Erythroblast (primary cell): ENCODE measurements around the gene DPYSL4.

Experiments
- DNase-seq, 2 experiments: peaks; one replicate each; lab custom pipeline; 2025; lab: John Stamatoyannopoulos, UW
- GATA1 ChIP-seq: IDR thresholded peaks from 2 replicates; pipeline ENCODE4 v1.6.1; 2011; ENCODE audit warnings: low read depth, mild to moderate bottlenecking, control low read depth, low read length, moderate library complexity
- POLR2A ChIP-seq: IDR thresholded peaks from 2 replicates; pipeline ENCODE4 v1.6.1; 2011; ENCODE audit warnings: mild to moderate bottlenecking, low read length

DPYSL4 gene

DNA sequence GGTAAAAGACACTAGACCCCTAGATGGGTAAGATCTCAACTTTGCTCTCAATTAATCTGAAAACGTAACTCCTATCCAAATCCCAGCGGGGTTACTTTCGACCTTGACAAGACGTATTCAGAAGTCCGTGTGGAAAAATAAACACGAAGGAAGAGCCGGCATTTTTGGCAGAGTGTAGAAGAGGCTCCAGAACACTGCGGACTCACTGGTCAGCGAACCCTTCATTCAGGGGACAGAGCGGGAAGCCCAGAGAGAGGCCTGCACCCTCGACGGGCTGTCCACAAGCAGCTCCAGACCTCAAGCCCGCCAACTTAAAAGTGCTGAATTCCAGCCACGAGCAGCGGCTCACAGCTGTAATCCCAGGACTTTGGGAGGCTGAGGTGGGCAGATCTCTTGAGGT is 54.7 kb downstream of the DPYSL4 start:
- TF ChIP-seq GATA1 (no peak), POLR2A (no peak)
- DNase-seq, result no peak

- TF ChIP-seq POLR2A (no peak), GATA1 (no peak)
- no peak for DNase-seq
Observed at GRCh38 chr10:132242103-132242840, 55.5 kb downstream of the DPYSL4 start.

- TF ChIP-seq GATA1 (no peak), POLR2A (no peak)
- no peak for DNase-seq
Observed at GRCh38 chr10:132243141-132243540, 56.4 kb downstream of the DPYSL4 start.

DNA sequence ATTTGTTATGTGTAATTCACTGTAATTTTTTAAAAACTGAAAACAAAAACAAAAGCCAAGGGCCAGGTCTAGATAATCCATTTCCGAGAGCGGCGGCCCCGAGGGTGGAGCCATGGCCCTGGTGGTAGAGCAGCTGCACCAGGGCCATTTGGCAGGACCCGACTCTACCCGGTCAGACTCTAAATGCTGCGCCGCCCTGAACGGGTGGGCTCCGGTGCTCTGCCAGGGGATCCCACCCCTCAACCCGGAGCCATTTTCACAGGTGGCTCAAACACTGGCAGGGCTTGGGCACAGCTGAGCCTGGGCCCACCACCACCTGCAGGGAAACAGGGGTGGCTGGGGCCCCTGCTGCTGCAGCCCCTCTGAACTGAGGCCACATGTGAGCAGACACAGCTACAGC is 56.9 kb downstream of the DPYSL4 start:
- TF ChIP-seq GATA1, result no peak
- TF ChIP-seq POLR2A, result no peak
- DNase-seq, result no peak

GRCh38 chr10:132245056-132245455 is 58.3 kb downstream of the DPYSL4 start:
- no peak for DNase-seq
- TF ChIP-seq GATA1, result no peak
- no peak for TF ChIP-seq POLR2A

DNA sequence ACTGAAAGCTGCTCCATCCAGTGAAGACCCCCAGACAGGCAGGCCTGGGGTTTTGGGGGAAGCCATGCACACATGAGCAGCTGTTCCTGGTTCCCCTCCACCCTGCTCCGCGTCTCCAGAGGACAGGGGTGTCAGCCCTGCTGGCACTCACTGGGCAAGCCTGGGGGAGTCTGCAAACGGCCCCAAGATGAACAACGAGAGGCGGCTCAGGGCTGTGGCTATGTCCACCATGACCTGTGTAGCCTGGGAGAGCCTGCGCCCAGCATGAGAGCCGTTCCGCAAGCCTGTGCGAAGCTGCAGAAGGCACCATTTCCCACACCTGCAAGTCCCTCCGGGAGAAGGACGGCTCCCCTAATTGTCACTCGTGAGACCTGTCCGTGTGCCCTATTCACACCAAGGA is 59.5 kb downstream of the DPYSL4 start:
- TF ChIP-seq GATA1, result no peak
- no peak for TF ChIP-seq POLR2A
- DNase-seq, result no peak

- TF ChIP-seq POLR2A (no peak), GATA1 (no peak)
- no peak for DNase-seq
Observed at GRCh38 chr10:132247943-132248342, 61.2 kb downstream of the DPYSL4 start.

DNA sequence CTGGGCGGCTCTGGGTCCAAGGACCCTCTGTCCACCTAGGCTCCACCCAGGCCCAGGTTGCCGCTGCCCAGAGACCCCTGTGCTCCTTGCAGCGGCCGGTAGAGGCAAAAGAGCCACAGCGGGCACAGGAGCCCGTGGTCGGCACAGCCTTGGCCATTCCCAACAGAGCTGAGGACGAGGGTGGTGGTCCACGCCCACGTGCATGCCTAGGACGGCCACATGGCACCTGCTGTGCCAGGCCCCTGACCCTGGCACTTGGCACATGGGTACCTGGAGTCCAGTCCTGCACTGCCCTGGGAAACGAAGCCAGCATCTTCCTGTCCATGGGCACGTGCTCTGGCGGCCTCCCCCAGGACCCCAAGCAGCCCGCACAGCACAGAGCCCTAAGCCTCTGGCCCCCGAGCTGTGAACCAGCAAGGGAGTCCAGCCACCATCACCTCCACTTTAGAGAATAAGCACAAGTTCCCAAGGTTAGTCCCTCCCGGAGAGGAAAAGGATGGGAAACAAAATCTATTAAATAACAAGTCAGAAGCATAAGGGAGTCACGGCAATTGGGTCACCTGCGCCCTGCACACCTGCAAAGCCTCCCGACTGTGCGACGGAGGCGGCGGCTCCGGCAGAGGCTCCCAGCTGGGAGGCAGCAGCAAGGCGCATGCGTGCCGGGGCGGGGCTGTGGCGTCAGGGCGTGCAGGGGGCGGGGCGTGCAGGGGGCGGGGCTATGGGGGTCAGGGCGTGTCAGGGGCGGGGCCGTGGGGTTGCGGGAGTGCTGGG is 61.9 kb downstream of the DPYSL4 start:
- TF ChIP-seq POLR2A (no peak), GATA1 (no peak)

GRCh38 chr10:132249226-132249724 is 62.5 kb downstream of the DPYSL4 start:
- TF ChIP-seq GATA1, result no peak
- no peak for TF ChIP-seq POLR2A
- no peak for DNase-seq

More for the DNA sequence above, 61.9 kb downstream of the DPYSL4 start:
- DNase-seq, result peak; percentile 29 to 55

GRCh38 chr10:132249824-132250375 is 63.2 kb downstream of the DPYSL4 start:
- no peak for TF ChIP-seq POLR2A
- TF ChIP-seq GATA1, result no peak

DNA sequence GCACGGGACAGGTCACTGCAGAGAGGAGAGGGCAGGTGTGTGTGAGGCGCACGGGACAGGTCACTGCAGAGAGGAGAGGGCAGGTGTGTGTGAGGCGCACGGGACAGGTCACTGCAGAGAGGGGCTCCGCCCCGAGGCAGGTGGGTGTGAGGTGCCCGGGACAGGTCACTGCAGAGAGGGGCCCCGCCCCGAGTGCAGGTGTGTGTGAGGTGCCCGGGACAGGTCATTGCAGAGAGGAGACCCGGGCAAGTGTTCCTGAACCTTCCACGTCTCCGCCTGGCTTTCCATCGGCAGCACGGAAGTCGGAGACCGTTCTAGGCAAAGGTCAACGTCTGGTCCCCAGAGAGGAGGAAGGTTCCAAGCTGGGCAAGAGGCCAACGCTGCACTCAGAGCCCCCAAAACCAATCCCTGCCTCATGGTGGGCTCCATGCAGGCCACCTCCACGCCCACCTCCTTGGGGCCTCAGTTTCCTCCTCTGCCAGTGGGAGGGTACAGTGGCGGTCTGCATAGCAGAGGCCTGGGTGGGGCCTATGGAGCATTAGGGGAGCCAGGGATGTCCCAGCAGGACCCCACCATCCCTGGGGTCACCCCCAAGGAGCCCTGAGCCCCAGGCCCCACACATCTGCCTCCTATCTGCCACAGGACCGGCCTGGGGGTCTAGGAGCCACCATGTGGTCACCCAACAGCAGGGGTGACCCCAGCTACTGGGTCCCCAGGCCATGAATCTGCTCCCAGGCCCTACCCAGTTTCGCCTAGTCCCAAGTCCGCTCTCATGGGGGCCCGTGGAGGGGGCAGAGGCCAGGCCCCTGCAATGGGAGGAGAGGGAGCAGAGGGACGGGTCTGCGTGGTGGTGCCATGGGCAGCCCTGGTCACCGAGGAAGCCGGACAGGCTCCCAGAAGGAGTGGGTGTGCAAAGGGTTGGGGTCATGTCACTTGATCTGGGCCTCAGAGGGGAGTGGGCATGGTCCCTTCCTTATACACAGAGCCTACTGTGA is 64.0 kb downstream of the DPYSL4 start:
- DNase-seq, result no peak
- TF ChIP-seq GATA1 (no peak), POLR2A (no peak)

More at GRCh38 chr10:132249824-132250375, 63.2 kb downstream of the DPYSL4 start:
- no peak for DNase-seq

- DNase-seq, result no peak
- TF ChIP-seq POLR2A, result no peak
- TF ChIP-seq GATA1, result no peak
Observed at GRCh38 chr10:132251928-132252327, 65.2 kb downstream of the DPYSL4 start.

- no peak for TF ChIP-seq GATA1
- no peak for TF ChIP-seq POLR2A
- DNase-seq, result no peak
Observed at GRCh38 chr10:132252412-132252811, 65.7 kb downstream of the DPYSL4 start.
